WTC11 (cell line): ENCODE results near the gene SCN9A.

Experiments
- ATF3 ChIP-seq: sonication (generic); formaldehyde crosslinking; conservative IDR thresholded peaks from 2 replicates; pipeline ENCODE4 v1.8.1; 2022; ENCODE audit warnings: mild to moderate bottlenecking, missing genetic modification reagents
- CTCF ChIP-seq: fragments of 200-600 bp; IDR thresholded peaks from 2 replicates; pipeline ENCODE4 v1.8.0; 2022; ENCODE audit warnings: antibody characterized with exemption
- E2F1 ChIP-seq: sonication (generic); formaldehyde crosslinking; IDR thresholded peaks from 2 replicates; pipeline ENCODE4 v1.8.0; 2022; ENCODE audit warnings: mild to moderate bottlenecking, missing genetic modification reagents
- ETV6 ChIP-seq: sonication (generic); formaldehyde crosslinking; IDR thresholded peaks from 2 replicates; pipeline ENCODE4 v1.8.1; 2022; ENCODE audit warnings: mild to moderate bottlenecking, missing genetic modification reagents
- FOXJ3 ChIP-seq: sonication (generic); formaldehyde crosslinking; IDR thresholded peaks from 2 replicates; pipeline ENCODE4 v1.9.0; 2021; ENCODE audit warnings: missing genetic modification reagents, mild to moderate bottlenecking, borderline replicate concordance
- USF2 ChIP-seq: sonication (generic); formaldehyde crosslinking; IDR thresholded peaks from 2 replicates; pipeline ENCODE4 v1.8.1; 2023; ENCODE audit warnings: mild to moderate bottlenecking, missing genetic modification reagents, moderate library complexity

GRCh38 chr2:166350525-166350924, 25.2 kb downstream of the SCN9A start:
- no peak for TF ChIP-seq E2F1 (CRISPR knock-in tag)
- no peak for TF ChIP-seq USF2 (CRISPR knock-in tag)
- no peak for TF ChIP-seq CTCF
- TF ChIP-seq ETV6, result no peak
- TF ChIP-seq FOXJ3 (CRISPR knock-in tag), result no peak
- TF ChIP-seq ATF3 (CRISPR knock-in tag), result no peak
